IMR-90 (cell line): Measurements from ENCODE around the gene HRH4.

ENCODE experiments used
- CHD1 ChIP-seq: IDR thresholded peaks from 2 replicates; pipeline ENCODE4 v1.6.1; 2012; ENCODE audit warnings: low read depth, low read length, improper control_type of control experiment
- MXI1 ChIP-seq: IDR thresholded peaks from 2 replicates; pipeline ENCODE4 v1.6.1; 2012; ENCODE audit warnings: low read depth, mild to moderate bottlenecking, low read length, moderate library complexity, borderline replicate concordance
- POLR2A ChIP-seq: IDR thresholded peaks from 2 replicates; pipeline ENCODE4 v1.6.1; 2012; ENCODE audit warnings: mild to moderate bottlenecking, low read depth, low read length
- TF ChIP-seq, protein P1 (sequence below): conservative IDR thresholded peaks from 2 replicates; pipeline ENCODE4 v1.5.1; 2012; ENCODE audit warnings: mild to moderate bottlenecking, low read depth, low read length, improper control_type of control experiment

DNA sequence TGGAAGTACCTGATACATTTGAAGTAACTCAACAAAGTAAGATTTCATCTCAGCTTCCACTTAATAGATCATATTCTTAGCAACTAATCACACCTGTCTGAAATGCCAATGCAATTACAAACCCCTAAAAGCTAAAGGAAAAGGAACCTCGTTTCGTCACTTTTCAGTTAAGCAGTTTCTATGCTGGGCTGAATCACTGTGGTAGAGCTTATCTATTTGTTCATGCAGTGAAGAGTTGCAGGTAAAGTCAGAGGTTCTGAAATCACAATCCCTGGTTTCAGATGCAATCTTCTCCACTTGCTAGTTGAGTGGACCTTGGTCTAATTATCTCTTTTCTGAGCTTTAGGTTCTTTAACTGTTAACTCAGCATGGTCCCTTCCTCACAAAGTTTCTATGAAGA is 6.3 kb downstream of the HRH4 start:
- TF ChIP-seq, protein P1, sequence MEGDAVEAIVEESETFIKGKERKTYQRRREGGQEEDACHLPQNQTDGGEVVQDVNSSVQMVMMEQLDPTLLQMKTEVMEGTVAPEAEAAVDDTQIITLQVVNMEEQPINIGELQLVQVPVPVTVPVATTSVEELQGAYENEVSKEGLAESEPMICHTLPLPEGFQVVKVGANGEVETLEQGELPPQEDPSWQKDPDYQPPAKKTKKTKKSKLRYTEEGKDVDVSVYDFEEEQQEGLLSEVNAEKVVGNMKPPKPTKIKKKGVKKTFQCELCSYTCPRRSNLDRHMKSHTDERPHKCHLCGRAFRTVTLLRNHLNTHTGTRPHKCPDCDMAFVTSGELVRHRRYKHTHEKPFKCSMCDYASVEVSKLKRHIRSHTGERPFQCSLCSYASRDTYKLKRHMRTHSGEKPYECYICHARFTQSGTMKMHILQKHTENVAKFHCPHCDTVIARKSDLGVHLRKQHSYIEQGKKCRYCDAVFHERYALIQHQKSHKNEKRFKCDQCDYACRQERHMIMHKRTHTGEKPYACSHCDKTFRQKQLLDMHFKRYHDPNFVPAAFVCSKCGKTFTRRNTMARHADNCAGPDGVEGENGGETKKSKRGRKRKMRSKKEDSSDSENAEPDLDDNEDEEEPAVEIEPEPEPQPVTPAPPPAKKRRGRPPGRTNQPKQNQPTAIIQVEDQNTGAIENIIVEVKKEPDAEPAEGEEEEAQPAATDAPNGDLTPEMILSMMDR = no peak
- TF ChIP-seq MXI1 (no peak), CHD1 (no peak), POLR2A (no peak)
